Stomach (tissue), 9 donors: ENCODE measurements around the gene DHODH. TPM values are rescaled to one million over a fixed set of nuclear protein-coding genes. Genes with fewer than 3 reads are reported as not detected.
"Not testable (repeated sequence)": the region's sequence is repeated elsewhere in the genome, so short reads cannot be mapped to it uniquely, and the experiment has no call there.

ENCODE experiments used
- DNase-seq, 2 donors: peaks; one replicate each; pipeline versions ENCODE4 v3.0.0 to v3.0.0-alpha.2; 2013 to 2019
- H3K27ac ChIP-seq, 5 donors: fragments of 200-600 bp in 4 of 5; sonication (generic) in 4 of 5; one replicate each; pipeline ENCODE4 v1.5.1; 2013 to 2019; ENCODE audit warnings: mild to moderate bottlenecking in 1 of 5, moderate library complexity in 1 of 5
- H3K27me3 ChIP-seq, 3 donors: fragments of 200-600 bp; sonication (generic); one replicate each; pipeline ENCODE4 v1.5.1; 2017 to 2019; ENCODE audit warnings: mixed run types in 1 of 3
- H3K36me3 ChIP-seq, 4 donors: fragments of 200-600 bp; sonication (generic); 1 replicate in 3 of 4; 2 replicates in 1 of 4; pipeline ENCODE4 v1.5.1; 2016 to 2019
- H3K4me1 ChIP-seq, 4 donors: fragments of 200-600 bp; sonication (generic); one replicate each; pipeline ENCODE4 v1.5.1; 2016 to 2019
- H3K4me3 ChIP-seq, 4 donors: fragments of 200-600 bp; sonication (generic) in 3 of 4; one replicate each; pipeline ENCODE4 v1.5.1; 2016 to 2019; ENCODE audit warnings: mild to moderate bottlenecking in 1 of 4
- H3K9me3 ChIP-seq, 4 donors: fragments of 200-600 bp; sonication (generic); one replicate each; pipeline ENCODE4 v1.5.1; 2016 to 2019
- CTCF ChIP-seq, 7 experiments: fragments of 450-650 bp in 4 of 7; fragments of 200-600 bp in 3 of 7; sonication (generic) in 3 of 7; IDR thresholded peaks; one replicate each; pipeline ENCODE4 v1.5.1; 2016 to 2019; ENCODE audit warnings: antibody characterized with exemption in 7 of 7, control low read depth in 2 of 7, mild to moderate bottlenecking in 1 of 7
- EP300 ChIP-seq: sonication (generic); formaldehyde crosslinking; IDR thresholded peaks from one replicate; pipeline ENCODE4 v1.6.1; 2017; ENCODE audit warnings: antibody characterized with exemption
- POLR2A ChIP-seq, 4 donors: fragments of 450-650 bp; IDR thresholded peaks; one replicate each; pipeline ENCODE4 v1.6.1; 2016; ENCODE audit warnings: antibody characterized with exemption in 4 of 4, control low read depth in 2 of 4, mild to moderate bottlenecking in 1 of 4, moderate library complexity in 1 of 4
- POLR2AphosphoS5 ChIP-seq, 3 donors: sonication (generic); formaldehyde crosslinking; IDR thresholded peaks; one replicate each; pipeline ENCODE4 v1.6.1; 2016; ENCODE audit warnings: antibody characterized with exemption in 3 of 3
- WGBS, 5 donors: extraction: QIAGEN DNeasy Blood & Tissue Kit in 3 of 5; methylation state at CpG; one replicate each; pipeline versions ENCODE4 v1.1.5 to v1.1.7; 2013 to 2018; 5-methylcytosine and 5-hydroxymethylcytosine counted together
- intact Hi-C: fragments of 100-400 bp; cut with DNase I; formaldehyde crosslinking; loops from one replicate; pipeline ENCODE4 v1.15.1; 2023; ENCODE audit warnings: low total_unique reads
- polyA plus RNA-seq, 3 donors: library from polyadenylated mRNA; stranded (reverse); fragments of 200-250 nt; gene quantifications; one replicate each; pipeline ENCODE4 v1.2.3, GENCODE V29; 2013
- total RNA-seq, 5 donors: library from RNA; depleted of rRNA; stranded (reverse); fragments of >200 nt; gene quantifications; one replicate each; pipeline versions ENCODE4 v1.1.0 to v1.2.3, GENCODE V29; 2014 to 2016
- donor health status: healthy with polysubstance abuse.
- donor health status: Bipolar disorder and iron deficiency.
- donor health status: healthy.

DHODH gene
- total and polyA plus RNA-seq, 8 donors = 1.2 to 6.0 (median 3.7) TPM; not detected in 1

GRCh38 chr16:72050769-72051464 lies 42.4 kb downstream of the DHODH start:
- 85 to 94% (median 88%) methylated on average over 3 to 4 of the region's 4 CpGs for WGBS, 5 donors
- Histone ChIP-seq H3K27me3 (no peaks in the 10 kb centered on the region), H3K4me1 (no peaks in the 10 kb centered on the region), H3K9me3 (peaks cover 0 to 12% (median 4%) of the 10 kb centered on the region in 4 donors), H3K27ac (no peak overlapping the region), H3K36me3 (no peaks in the 10 kb centered on the region), H3K4me3 (no peak overlapping the region)
- TF ChIP-seq EP300 = no peak
- TF ChIP-seq POLR2A (IDR thresholded peaks at IDR 0.05) = no peak
- TF ChIP-seq POLR2AphosphoS5 (IDR thresholded peaks at IDR 0.05) = no peak
- TF ChIP-seq CTCF (IDR thresholded peaks at IDR 0.05) = no peak
- intact Hi-C loops = no loop called here
- no peak for DNase-seq

- Histone ChIP-seq H3K9me3 (peaks cover 0 to 12% (median 4%) of the 10 kb centered on the region in 4 donors), H3K27me3 (no peaks in the 10 kb centered on the region), H3K36me3 (no peaks in the 10 kb centered on the region), H3K4me3 (no peak overlapping the region), H3K27ac (no peak overlapping the region), H3K4me1 (no peaks in the 10 kb centered on the region)
- TF ChIP-seq EP300 (no peak), POLR2AphosphoS5 (IDR thresholded peaks at IDR 0.05) (no peak), CTCF (IDR thresholded peaks at IDR 0.05) (no peak), POLR2A (IDR thresholded peaks at IDR 0.05) (no peak)
- WGBS, 5 donors = 72 to 91% (median 90%) methylated on average over 2 of the region's 2 CpGs
- intact Hi-C loops = no loop called here
- DNase-seq = no peak
These were observed 43.3 kb downstream of the DHODH start for GRCh38 chr16:72051818-72052217.

GRCh38 chr16:72054254-72054847 lies 45.8 kb downstream of the DHODH start, which contains the start of gene HP:
Gene HP (plus strand): TSS chr16:72054505. CDS start chr16:72054653, 148 bp downstream.
- H3K27me3 ChIP-seq, H3K36me3 ChIP-seq, H3K27ac ChIP-seq, H3K4me3 ChIP-seq, DNase-seq, H3K4me1 ChIP-seq, intact Hi-C loops, H3K9me3 ChIP-seq: not testable (repeated sequence)
- WGBS, 5 donors = 63 to 81% (median 76%) methylated on average over 5 of the region's 5 CpGs

- intact Hi-C loops = no loop called here
- TF ChIP-seq CTCF (IDR thresholded peaks at IDR 0.05) (no peak), EP300 (no peak), POLR2A (IDR thresholded peaks at IDR 0.05) (no peak), POLR2AphosphoS5 (IDR thresholded peaks at IDR 0.05) (no peak)
- Histone ChIP-seq H3K27ac (no peak overlapping the region), H3K36me3 (no peaks in the 10 kb centered on the region), H3K4me3 (no peak overlapping the region), H3K27me3 (no peaks in the 10 kb centered on the region), H3K9me3 (no peaks in the 10 kb centered on the region), H3K4me1 (no peaks in the 10 kb centered on the region)
- WGBS, 5 donors = 85 to 93% (median 87%) methylated on average over 4 of the region's 4 CpGs
- DNase-seq = no peak
These were observed 47.4 kb downstream of the DHODH start for GRCh38 chr16:72055911-72056310.

GRCh38 chr16:72057313-72057712 lies 48.8 kb downstream of the DHODH start:
- DNase-seq, H3K27ac ChIP-seq, intact Hi-C loops, H3K9me3 ChIP-seq, H3K27me3 ChIP-seq, H3K36me3 ChIP-seq, H3K4me3 ChIP-seq, H3K4me1 ChIP-seq: not testable (repeated sequence)
- WGBS, 5 donors = 20 to 40% methylated on average over 1 to 2 of the region's 6 CpGs; no CpG with 5 or more reads in 3 of the 5 donors

GRCh38 chr16:72059060-72059459 lies 50.5 kb downstream of the DHODH start:
- H3K4me3 ChIP-seq, H3K27me3 ChIP-seq, H3K9me3 ChIP-seq, H3K36me3 ChIP-seq, H3K27ac ChIP-seq, intact Hi-C loops, H3K4me1 ChIP-seq, DNase-seq: not testable (repeated sequence)
- 23 to 45% (median 41%) methylated on average over 5 to 7 of the region's 7 CpGs for WGBS, 5 donors
